ENCODE measurements around the gene FHL2.

FHL2 gene

GRCh38 chr2:105398336-105399206, at the start of gene FHL2:
FHL2 (minus strand) TSS chr2:105399051; CDS start chr2:105386516, 12,535 bp downstream.
- Mint-ChIP-seq H3K27ac (no peak within 1 kb of the TSS), H3K4me1 (peaks cover 6% of the 10 kb centered on the region), H3K9me3 (no peaks in the 10 kb centered on the region)

DNA sequence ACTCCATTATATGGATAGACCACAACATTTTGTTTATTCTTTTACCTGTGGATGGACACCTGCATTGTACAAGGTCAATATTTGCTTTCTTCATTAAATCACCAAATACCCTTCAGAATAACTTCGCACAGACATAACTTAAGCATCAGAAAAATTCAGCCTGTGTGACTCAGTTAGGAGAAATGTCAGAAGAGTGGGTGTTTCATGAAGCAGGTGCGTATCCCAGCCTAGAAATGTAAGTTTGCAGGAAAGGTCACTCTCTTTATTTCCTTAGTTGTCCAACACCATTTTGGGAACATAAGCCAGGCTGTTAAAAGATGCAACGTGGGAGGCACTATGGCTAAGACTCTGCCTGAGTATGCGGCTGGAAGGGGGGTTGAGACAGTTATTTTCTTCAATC, 48.6 kb upstream of the FHL2 start:
- Mint-ChIP-seq H3K4me1 (no peaks in the 10 kb centered on the region), H3K9me3 (no peaks in the 10 kb centered on the region), H3K27ac (no peak overlapping the region), H3K36me3 (no peaks in the 10 kb centered on the region), H3K4me3 (no peak overlapping the region)
- DNase-seq (ENCODE audit: low spot score in 2 of 2) (no peak), ATAC-seq (no peak)

More at GRCh38 chr2:105398336-105399206, at the start of gene FHL2:
- Mint-ChIP-seq H3K4me3 (peak within 1 kb of the TSS; percentile 65), H3K36me3 (no peaks in the 10 kb centered on the region)
- peak; percentile 93 for ATAC-seq
- peak; percentile 32 to 74 for DNase-seq (ENCODE audit: low spot score in 2 of 2)

DNA sequence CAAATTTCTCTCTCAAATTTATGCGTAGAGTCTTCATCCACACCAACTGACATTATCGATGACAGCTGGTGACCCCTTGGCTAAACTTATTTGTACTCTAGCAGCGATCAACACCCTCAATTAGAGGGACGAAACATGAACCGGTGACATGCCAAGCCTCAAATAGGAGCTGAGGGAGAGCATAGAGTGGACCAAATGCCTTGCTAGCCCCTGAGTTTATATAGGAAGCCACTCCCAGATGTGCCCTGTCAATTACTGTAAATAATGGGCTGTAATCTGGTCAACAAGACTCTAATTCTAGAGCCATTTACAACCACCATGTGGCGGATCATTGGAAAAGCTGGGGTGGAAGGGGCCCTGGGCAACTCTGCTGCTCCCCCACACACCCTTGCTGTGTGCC, 47.6 kb upstream of the FHL2 start:
- no peaks in the 10 kb centered on the region for H3K36me3 Mint-ChIP-seq
- no peaks in the 10 kb centered on the region for H3K4me1 Mint-ChIP-seq
- no peak overlapping the region for H3K27ac Mint-ChIP-seq
- DNase-seq (ENCODE audit: low spot score in 2 of 2), result no peak
- H3K4me3 Mint-ChIP-seq, result no peak overlapping the region
- ATAC-seq, result no peak
- no peaks in the 10 kb centered on the region for H3K9me3 Mint-ChIP-seq

DNA sequence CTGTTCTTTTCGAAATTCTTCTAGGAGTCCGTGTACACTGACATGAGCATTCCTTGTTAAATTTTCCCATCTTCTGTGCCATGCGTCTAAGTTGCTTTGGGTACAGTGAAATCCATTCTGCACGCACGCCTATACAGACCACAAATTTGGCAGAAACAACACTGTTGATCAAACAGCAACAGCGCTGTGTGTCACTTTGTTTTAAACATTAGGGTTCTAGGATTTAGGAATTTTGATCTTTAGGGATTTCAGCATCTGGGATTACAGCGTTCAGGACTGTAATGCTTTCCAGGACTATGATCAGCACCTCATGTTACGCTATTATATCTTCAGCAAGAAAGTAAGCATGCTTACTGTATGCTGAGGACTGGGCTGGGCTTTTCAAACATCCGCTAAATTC, 47.1 kb upstream of the FHL2 start:
- no peaks in the 10 kb centered on the region for H3K36me3 Mint-ChIP-seq
- ATAC-seq (no peak), DNase-seq (ENCODE audit: low spot score in 2 of 2) (no peak)
- H3K9me3 Mint-ChIP-seq, result no peaks in the 10 kb centered on the region
- H3K4me1 Mint-ChIP-seq, result no peaks in the 10 kb centered on the region
- H3K4me3 Mint-ChIP-seq, result no peak overlapping the region
- H3K27ac Mint-ChIP-seq, result no peak overlapping the region

GRCh38 chr2:105445498-105445897, 46.6 kb upstream of the FHL2 start:
- ATAC-seq, result no peak
- Mint-ChIP-seq H3K27ac (no peak overlapping the region), H3K9me3 (no peaks in the 10 kb centered on the region), H3K36me3 (no peaks in the 10 kb centered on the region), H3K4me3 (no peak overlapping the region), H3K4me1 (no peaks in the 10 kb centered on the region)
- DNase-seq (ENCODE audit: low spot score in 2 of 2), result no peak

DNA sequence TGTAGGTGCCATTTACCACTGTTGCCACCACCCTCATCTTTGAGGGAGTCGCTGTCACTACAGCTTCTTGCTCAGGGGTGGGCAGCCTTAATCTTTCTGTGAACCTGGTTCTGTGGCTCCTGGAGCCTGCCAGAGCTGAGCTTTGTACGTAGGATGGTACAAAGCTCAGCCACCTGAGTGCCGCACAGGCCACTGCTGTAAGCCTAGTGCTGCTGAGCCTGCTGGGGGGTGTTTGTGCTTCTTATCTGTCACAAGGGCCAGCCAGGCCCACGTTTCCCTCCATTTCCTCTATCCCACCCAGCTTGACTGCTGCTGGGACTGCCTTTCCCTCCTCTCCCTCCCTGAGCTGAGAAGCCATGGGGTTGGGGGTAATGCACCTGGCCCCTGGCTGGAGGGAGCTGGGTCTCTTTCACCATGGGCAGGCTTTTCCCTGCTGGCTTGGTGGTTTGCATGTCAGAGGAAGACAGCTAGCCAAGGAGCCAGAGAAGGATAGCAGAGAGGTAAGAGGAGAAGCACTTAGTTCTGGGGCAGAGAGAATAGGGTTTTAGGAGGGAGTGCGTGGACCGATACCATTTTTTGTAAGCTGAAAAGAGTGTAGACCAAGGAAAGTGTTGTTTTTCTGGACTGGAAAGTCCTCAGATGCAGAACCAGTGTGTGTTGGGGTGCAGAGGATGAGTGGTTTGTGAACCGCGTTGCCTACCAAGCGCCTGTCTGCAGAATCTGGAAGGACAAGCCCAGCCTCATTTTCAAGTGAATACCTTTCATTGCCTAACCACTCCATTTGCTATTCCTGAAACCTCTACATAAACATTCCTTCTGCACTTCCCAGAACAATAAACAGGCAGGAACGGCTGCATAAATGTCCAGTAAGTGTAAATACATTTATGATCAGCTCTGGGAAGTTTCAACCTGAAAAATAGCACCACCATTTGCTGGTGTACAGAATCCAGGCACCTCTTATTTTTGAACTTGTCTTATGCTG, 45.1 kb upstream of the FHL2 start:
- H3K36me3 Mint-ChIP-seq, result no peaks in the 10 kb centered on the region
- H3K4me1 Mint-ChIP-seq, result no peaks in the 10 kb centered on the region
- peak; percentile 16 for ATAC-seq
- no peaks in the 10 kb centered on the region for H3K9me3 Mint-ChIP-seq
- no peak overlapping the region for H3K4me3 Mint-ChIP-seq
- DNase-seq (ENCODE audit: low spot score in 2 of 2), result no peak
- no peak overlapping the region for H3K27ac Mint-ChIP-seq

GRCh38 chr2:105442721-105443120, 43.9 kb upstream of the FHL2 start:
- Mint-ChIP-seq H3K9me3 (no peaks in the 10 kb centered on the region), H3K4me1 (no peaks in the 10 kb centered on the region), H3K4me3 (no peak overlapping the region), H3K27ac (no peak overlapping the region), H3K36me3 (no peaks in the 10 kb centered on the region)
- ATAC-seq (no peak), DNase-seq (ENCODE audit: low spot score in 2 of 2) (no peak)

GRCh38 chr2:105442056-105442455, 43.2 kb upstream of the FHL2 start:
- no peaks in the 10 kb centered on the region for H3K9me3 Mint-ChIP-seq
- H3K4me1 Mint-ChIP-seq, result no peaks in the 10 kb centered on the region
- ATAC-seq, result no peak
- H3K4me3 Mint-ChIP-seq, result no peak overlapping the region
- no peak for DNase-seq (ENCODE audit: low spot score in 2 of 2)
- no peaks in the 10 kb centered on the region for H3K36me3 Mint-ChIP-seq
- H3K27ac Mint-ChIP-seq, result no peak overlapping the region

GRCh38 chr2:105439141-105439540, 40.3 kb upstream of the FHL2 start:
- Mint-ChIP-seq H3K9me3 (no peaks in the 10 kb centered on the region), H3K36me3 (no peaks in the 10 kb centered on the region), H3K27ac (no peak overlapping the region), H3K4me3 (no peak overlapping the region), H3K4me1 (no peaks in the 10 kb centered on the region)
- DNase-seq (ENCODE audit: low spot score in 2 of 2), result no peak
- ATAC-seq, result no peak

DNA sequence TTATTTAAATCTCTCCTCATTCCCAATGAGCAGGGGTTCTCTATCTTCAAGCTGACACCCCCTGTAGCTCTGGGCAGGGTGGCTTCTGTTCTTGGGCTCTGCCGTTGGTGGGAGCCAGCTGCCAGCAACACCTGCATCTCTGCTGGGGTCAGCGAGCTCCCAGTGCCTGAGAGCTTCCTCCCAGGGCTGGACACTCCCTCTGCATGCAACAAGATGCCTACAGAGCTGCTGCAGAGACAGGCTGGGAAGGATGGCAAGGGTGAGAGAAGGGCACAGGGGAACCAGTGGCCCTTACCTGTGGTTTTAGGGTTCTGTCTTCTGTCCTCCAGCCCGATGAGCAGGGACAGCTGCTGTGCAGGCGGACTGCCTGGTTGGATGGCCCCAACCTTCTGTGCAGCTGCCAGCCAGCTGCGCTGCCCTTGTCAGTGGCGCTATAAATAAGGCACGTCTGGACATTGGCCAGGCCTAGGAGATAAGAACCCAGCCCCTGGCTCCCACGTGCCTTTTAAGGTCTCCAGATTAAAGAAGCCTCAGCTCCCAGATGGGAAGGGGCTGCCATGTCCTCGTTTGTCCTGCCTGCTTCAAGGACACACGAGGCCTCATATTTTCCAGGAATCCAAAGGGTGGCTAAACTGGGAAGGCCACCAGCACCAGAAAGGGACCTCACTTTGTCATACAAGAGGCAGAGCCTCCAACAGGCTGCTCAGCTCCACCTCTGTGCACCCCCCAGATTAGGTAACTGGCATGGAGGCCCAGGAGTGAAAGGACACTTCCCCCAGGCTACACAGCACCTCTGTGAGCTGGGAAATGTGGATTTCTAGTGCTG, 39.5 kb upstream of the FHL2 start:
- no peak overlapping the region for H3K27ac Mint-ChIP-seq

GRCh38 chr2:105437708-105438103, 38.9 kb upstream of the FHL2 start:
- no peaks in the 10 kb centered on the region for H3K9me3 Mint-ChIP-seq
- no peak overlapping the region for H3K27ac Mint-ChIP-seq
- no peaks in the 10 kb centered on the region for H3K36me3 Mint-ChIP-seq
- DNase-seq (ENCODE audit: low spot score in 2 of 2), result no peak
- no peak for ATAC-seq
- no peaks in the 10 kb centered on the region for H3K4me1 Mint-ChIP-seq
- no peak overlapping the region for H3K4me3 Mint-ChIP-seq

More for the DNA sequence above, 39.5 kb upstream of the FHL2 start:
- DNase-seq (ENCODE audit: low spot score in 2 of 2), result no peak
- ATAC-seq, result no peak
- Mint-ChIP-seq H3K4me3 (no peak overlapping the region), H3K36me3 (no peaks in the 10 kb centered on the region), H3K4me1 (no peaks in the 10 kb centered on the region), H3K9me3 (no peaks in the 10 kb centered on the region)

DNA sequence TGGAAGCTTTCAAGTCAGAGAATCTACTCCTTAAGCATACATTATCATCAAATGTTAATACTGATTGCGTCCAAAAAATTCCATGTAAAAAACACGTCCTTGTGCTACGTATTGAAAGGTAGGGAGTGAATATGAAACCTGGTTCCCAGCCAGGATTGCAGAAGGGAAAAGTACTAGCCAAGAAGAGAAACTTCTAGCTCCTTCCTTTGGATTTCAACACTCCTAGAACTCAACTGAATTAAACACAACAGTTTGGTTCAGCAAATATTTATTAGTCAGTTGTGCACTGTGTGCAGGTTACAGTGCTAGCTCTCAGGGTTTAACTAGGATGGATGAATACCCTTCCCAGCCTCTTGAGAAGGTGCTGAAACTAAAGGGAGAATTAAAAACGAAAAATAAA, 33.9 kb upstream of the FHL2 start:
- H3K27ac Mint-ChIP-seq, result no peak overlapping the region
- no peaks in the 10 kb centered on the region for H3K36me3 Mint-ChIP-seq
- H3K9me3 Mint-ChIP-seq, result no peaks in the 10 kb centered on the region
- H3K4me1 Mint-ChIP-seq, result no peaks in the 10 kb centered on the region
- ATAC-seq (no peak), DNase-seq (ENCODE audit: low spot score in 2 of 2) (no peak)
- no peak overlapping the region for H3K4me3 Mint-ChIP-seq

DNA sequence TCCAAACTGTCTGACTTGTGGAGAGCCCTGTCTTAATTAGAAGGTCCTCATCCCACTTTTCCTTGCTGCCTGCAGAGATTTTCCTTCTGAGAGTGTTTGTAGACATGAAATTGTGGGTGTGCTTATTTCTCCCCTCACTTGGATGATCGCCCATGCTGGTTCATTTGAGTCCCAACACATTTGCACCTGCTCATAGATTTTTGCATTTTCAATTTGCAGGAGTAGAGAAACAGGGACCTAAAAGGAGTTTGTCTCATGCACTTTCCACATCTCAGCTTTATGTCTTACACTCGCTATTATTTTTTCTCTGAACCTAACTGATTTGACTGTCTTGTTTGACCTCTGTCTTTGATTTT, 33.2 kb upstream of the FHL2 start:
- H3K36me3 Mint-ChIP-seq, result no peaks in the 10 kb centered on the region
- no peaks in the 10 kb centered on the region for H3K9me3 Mint-ChIP-seq
- no peak overlapping the region for H3K27ac Mint-ChIP-seq
- no peak overlapping the region for H3K4me3 Mint-ChIP-seq
- peaks cover 4% of the 10 kb centered on the region for H3K4me1 Mint-ChIP-seq
- DNase-seq (ENCODE audit: low spot score in 2 of 2), result no peak
- no peak for ATAC-seq

DNA sequence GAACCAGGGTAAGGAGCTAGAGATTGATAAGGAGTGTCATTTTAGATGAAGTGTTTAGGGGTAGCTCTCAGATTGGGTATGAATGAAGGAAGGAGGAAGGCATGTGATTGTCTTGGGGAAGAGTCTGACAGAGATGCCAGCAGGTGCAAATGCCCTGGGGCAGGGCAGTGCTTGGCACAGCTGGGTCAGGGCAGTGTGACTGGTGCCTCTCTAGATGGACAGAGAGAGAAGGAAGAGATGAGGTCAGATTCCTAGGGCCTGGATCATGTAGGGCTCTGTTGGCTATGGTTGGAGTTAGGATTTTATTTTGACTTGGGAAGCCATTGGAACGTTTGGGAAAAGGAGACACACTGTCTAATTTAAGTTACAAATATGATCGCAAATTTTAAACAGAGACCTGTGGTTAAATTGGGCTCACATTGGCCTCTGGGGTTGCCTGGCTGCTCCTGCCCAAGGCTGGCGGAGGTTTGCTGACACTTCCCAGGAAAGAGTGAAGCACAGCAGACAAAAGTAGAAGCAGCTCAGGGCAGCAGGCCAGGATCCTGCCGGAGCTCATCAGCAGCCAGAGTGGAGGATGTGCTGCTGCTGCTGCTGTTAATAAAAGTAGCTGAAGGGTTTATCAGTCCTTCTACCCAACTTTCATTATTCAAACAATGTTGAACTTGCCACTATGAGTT, 32.7 kb upstream of the FHL2 start:
- Mint-ChIP-seq H3K9me3 (no peaks in the 10 kb centered on the region), H3K4me1 (peaks cover 9% of the 10 kb centered on the region), H3K27ac (no peak overlapping the region), H3K36me3 (no peaks in the 10 kb centered on the region), H3K4me3 (no peak overlapping the region)
- DNase-seq (ENCODE audit: low spot score in 2 of 2) (no peak), ATAC-seq (peak; percentile 21)

Data from stimulated activated effector memory CD8-positive, alpha-beta T cell treated with anti-CD3 and anti-CD28 coated beads, Interleukin-12 subunit alpha, Interleukin-12 subunit beta, amount 100 ng/mL, for 72 hours (primary cell).